Left lung (tissue), 10 donors: ENCODE data around the gene NHERF1. TPM values are rescaled to one million over a fixed set of nuclear protein-coding genes. Genes with fewer than 3 reads are reported as not detected.

Source experiments
- ATAC-seq: fragments of 200-7000 bp; cut with Tn5 transposase; one replicate; pipeline ENCODE4 v1.9.1; 2020; ENCODE audit warnings: moderate library complexity
- DNase-seq, 4 donors: peaks; one replicate each; pipeline ENCODE4 v3.0.0-alpha.2; 2013 to 2020
- H3K27ac ChIP-seq, 2 donors: fragments of 200-600 bp; sonication (generic) in 1 of 2; one replicate each; pipeline versions ENCODE4 v1.5.0 to v1.8.0; 2020 to 2021
- H3K27me3 ChIP-seq, 2 donors: fragments of 200-600 bp; sonication (generic) in 1 of 2; one replicate each; pipeline versions ENCODE4 v1.5.0 to v1.8.0; 2020 to 2021
- H3K36me3 ChIP-seq, 2 donors: fragments of 200-600 bp; sonication (generic) in 1 of 2; one replicate each; pipeline versions ENCODE4 v1.5.0 to v1.8.0; 2020 to 2021
- H3K4me1 ChIP-seq, 2 donors: fragments of 200-600 bp; one replicate each; pipeline ENCODE4 v1.8.0; 2021
- H3K4me3 ChIP-seq, 2 donors: fragments of 200-600 bp; sonication (generic) in 1 of 2; one replicate each; pipeline versions ENCODE4 v1.5.0 to v1.8.0; 2020 to 2021; ENCODE audit warnings: mild to moderate bottlenecking in 1 of 2
- H3K9me3 ChIP-seq, 2 donors: fragments of 200-600 bp; sonication (generic) in 1 of 2; one replicate each; pipeline versions ENCODE4 v1.5.0 to v1.8.0; 2020 to 2021
- intact Hi-C, 2 donors: fragments of 100-400 bp; cut with DNase I; formaldehyde crosslinking; loops; one replicate each; pipeline versions ENCODE4 v1.11.2 to v1.14.2; 2022
- polyA plus RNA-seq, 6 donors: library from polyadenylated mRNA; unstranded; fragments of 120-200 nt; gene quantifications; one replicate each; pipeline ENCODE4 v1.2.1, GENCODE V29; 2013; ENCODE audit not compliant: insufficient read length in 6 of 6
- total RNA-seq, 2 donors: library from RNA; stranded (reverse); fragmentation: NEBNext Ultra II Directional; extraction: Animal tissue kit (Norgen Biotek cat#: 25700); gene quantifications; one replicate each; pipeline ENCODE4 v1.2.1, GENCODE V29; 2021
- TF ChIP-seq, protein P1 (sequence below), 2 donors: fragments of 200-600 bp; sonication (generic) in 1 of 2; IDR thresholded peaks; one replicate each; pipeline versions ENCODE4 v1.5.0 to v1.8.0; 2021; ENCODE audit warnings: antibody characterized with exemption in 2 of 2
- donor health status: DM: no; HTN: yes; CAD: no.
- donor health status: DM: no; HTN: no; CAD: no.

NHERF1 gene
- total and polyA plus RNA-seq, 8 donors = 25.5 to 65.5 (median 48.6) TPM

DNA sequence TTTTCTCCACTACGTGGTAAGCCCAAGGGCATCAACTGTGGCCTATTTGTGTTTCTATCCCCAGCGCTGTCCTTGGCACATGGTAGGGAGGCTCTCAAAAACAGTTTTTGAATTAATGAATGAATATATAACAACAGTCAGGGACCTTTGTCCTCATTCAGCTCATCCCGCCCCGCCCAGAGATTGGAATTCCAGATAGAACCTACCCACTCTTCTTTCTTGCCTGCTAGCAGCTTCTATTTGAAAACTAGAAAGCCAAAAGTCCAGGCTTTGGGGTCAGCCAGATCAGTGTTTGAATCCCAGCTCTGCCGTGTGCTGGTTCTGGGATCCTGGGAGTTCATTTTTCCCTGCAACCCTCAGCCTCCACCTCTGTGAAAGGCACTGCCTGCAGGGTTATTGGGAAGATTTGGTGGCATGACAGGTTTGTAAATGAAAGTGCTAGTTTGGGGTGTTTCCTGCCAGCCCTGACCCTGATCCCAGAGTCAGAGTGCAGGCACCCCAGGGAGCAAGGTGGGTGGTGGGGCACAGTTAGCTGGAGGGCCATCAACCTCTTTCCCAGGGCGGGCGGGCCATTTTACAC, 4.5 kb downstream of the NHERF1 start:
- TF ChIP-seq, protein P1, sequence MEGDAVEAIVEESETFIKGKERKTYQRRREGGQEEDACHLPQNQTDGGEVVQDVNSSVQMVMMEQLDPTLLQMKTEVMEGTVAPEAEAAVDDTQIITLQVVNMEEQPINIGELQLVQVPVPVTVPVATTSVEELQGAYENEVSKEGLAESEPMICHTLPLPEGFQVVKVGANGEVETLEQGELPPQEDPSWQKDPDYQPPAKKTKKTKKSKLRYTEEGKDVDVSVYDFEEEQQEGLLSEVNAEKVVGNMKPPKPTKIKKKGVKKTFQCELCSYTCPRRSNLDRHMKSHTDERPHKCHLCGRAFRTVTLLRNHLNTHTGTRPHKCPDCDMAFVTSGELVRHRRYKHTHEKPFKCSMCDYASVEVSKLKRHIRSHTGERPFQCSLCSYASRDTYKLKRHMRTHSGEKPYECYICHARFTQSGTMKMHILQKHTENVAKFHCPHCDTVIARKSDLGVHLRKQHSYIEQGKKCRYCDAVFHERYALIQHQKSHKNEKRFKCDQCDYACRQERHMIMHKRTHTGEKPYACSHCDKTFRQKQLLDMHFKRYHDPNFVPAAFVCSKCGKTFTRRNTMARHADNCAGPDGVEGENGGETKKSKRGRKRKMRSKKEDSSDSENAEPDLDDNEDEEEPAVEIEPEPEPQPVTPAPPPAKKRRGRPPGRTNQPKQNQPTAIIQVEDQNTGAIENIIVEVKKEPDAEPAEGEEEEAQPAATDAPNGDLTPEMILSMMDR (IDR thresholded peaks at IDR 0.05) = no peak
- peaks cover 13 to 74% of the 10 kb centered on the region in 2 donors for H3K4me1 ChIP-seq
- intact Hi-C loops = no loop called here
- peak overlapping the region in 1 of 2 donors; percentile 78 for H3K27ac ChIP-seq
- ATAC-seq (no peak), DNase-seq (peak in 1 of 4 donors; percentile 34)
- no peaks in the 10 kb centered on the region for H3K9me3 ChIP-seq
- H3K27me3 ChIP-seq = no peaks in the 10 kb centered on the region
- H3K4me3 ChIP-seq = no peak overlapping the region
- H3K36me3 ChIP-seq = no peaks in the 10 kb centered on the region

DNA sequence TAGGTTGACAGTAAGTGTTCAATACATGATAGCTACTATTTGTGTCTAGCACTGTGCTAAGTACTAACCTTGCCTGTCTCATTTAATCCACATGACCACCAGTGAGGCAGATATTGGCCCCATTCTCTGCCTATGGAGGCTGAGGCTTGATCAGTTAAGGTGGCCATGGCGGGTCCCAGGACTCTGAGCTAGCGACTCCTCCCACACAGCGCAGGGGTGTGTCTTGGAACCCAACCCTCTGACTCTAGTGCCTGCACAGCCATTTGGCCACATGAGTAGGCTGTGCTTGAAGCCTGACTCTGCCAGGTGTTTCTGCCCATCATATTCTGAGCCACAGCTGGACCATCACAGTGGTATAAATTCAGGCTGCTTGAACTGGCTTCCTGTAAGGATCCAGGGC, 6.4 kb downstream of the NHERF1 start:
- Histone ChIP-seq H3K4me3 (no peak overlapping the region), H3K27ac (no peak overlapping the region), H3K4me1 (peaks cover 25 to 82% of the 10 kb centered on the region in 2 donors), H3K36me3 (no peaks in the 10 kb centered on the region), H3K27me3 (no peaks in the 10 kb centered on the region), H3K9me3 (no peaks in the 10 kb centered on the region)
- ATAC-seq = no peak
- intact Hi-C loops = no loop called here
- DNase-seq = peak in 1 of 4 donors; percentile 6
- TF ChIP-seq, protein P1 (IDR thresholded peaks at IDR 0.05) = no peak

DNA sequence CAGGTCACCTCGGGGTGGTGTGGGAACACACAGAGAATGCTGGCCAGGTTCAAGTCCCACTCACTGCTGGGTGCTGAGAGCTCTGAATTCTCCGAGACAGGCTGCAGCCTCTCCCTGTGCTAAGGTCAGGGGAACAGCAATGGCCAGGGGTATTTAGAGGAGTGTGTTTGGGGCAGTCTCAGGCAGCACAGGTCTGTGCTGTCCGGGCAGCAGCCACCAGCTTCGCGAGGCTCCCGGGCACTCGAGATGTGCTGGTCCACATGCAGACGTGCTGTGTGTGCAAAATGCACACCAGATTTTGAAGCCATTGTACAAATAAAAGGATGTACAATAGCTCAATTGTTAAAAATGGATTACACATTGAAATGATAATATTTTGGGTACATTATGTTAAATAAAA, 7.1 kb downstream of the NHERF1 start:
- no peaks in the 10 kb centered on the region for H3K27me3 ChIP-seq
- no peak overlapping the region for H3K4me3 ChIP-seq
- DNase-seq (peak in 1 of 4 donors; percentile 56), ATAC-seq (no peak)
- H3K4me1 ChIP-seq = peaks cover 23 to 82% of the 10 kb centered on the region in 2 donors
- H3K27ac ChIP-seq = no peak overlapping the region
- TF ChIP-seq, protein P1 (IDR thresholded peaks at IDR 0.05) = no peak
- intact Hi-C loops = no loop called here
- no peaks in the 10 kb centered on the region for H3K36me3 ChIP-seq
- no peaks in the 10 kb centered on the region for H3K9me3 ChIP-seq

DNA sequence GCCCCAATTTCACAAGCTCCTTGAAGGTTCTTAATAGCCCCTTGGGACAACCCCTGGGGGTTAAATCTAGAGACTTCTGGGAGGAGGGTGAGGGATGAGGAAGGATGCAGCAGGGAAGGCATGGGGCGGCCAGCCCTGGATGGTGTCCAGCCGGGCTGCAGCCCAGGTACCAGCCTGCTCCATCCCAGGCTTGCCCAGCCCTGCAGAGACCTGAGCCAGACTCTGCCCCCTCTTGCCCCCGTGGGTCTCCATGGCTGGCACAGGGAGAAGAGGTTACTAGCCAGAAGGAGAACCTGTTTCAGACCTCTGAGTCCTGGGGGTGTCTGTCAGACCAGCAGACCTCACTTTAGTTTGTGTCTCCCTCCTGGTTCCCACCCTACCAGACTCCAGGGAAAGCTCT, 8.5 kb downstream of the NHERF1 start:
- H3K4me1 ChIP-seq = peaks cover 23 to 77% of the 10 kb centered on the region in 2 donors
- H3K27ac ChIP-seq = no peak overlapping the region
- intact Hi-C loops = no loop called here
- H3K4me3 ChIP-seq = no peak overlapping the region
- ATAC-seq (no peak), DNase-seq (peak in 1 of 4 donors; percentile 57)
- H3K9me3 ChIP-seq = no peaks in the 10 kb centered on the region
- H3K36me3 ChIP-seq = no peaks in the 10 kb centered on the region
- TF ChIP-seq, protein P1 (IDR thresholded peaks at IDR 0.05) = no peak
- H3K27me3 ChIP-seq = no peaks in the 10 kb centered on the region

DNA sequence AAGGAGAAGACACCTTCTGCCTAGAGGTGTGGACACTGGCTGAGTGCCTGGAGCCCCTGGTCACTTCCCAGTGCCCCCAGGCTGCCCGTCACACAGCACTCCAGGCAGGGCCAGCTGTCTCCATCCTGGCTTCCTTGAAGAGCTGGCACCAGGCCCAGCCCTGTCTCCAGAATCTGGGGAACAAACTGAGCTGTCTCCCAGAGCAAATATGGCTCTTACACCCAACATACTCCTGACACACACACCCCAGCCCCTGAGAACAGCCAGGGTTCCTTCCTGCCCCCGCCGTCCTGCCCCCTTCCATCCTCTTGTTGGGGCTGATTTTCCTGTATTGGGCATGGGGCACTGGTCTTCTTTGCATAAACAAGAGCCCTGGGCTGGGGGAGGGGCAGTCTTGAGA, 9.1 kb downstream of the NHERF1 start:
- peaks cover 23 to 76% of the 10 kb centered on the region in 2 donors for H3K4me1 ChIP-seq
- no peaks in the 10 kb centered on the region for H3K27me3 ChIP-seq
- no peak overlapping the region for H3K4me3 ChIP-seq
- no peaks in the 10 kb centered on the region for H3K36me3 ChIP-seq
- intact Hi-C loops = no loop called here
- TF ChIP-seq, protein P1 (IDR thresholded peaks at IDR 0.05) = no peak
- no peak for ATAC-seq
- H3K9me3 ChIP-seq = no peaks in the 10 kb centered on the region
- DNase-seq = peak in 2 of 4 donors; percentile 71 to 79
- H3K27ac ChIP-seq = no peak overlapping the region
